Erythroblast (primary cell): ENCODE data around the gene HOXA6.

Source experiments
- GATA1 ChIP-seq: IDR thresholded peaks from 2 replicates; pipeline ENCODE4 v1.6.1; 2011; ENCODE audit warnings: low read depth, mild to moderate bottlenecking, control low read depth, low read length, moderate library complexity
- POLR2A ChIP-seq: IDR thresholded peaks from 2 replicates; pipeline ENCODE4 v1.6.1; 2011; ENCODE audit warnings: mild to moderate bottlenecking, low read length

DNA sequence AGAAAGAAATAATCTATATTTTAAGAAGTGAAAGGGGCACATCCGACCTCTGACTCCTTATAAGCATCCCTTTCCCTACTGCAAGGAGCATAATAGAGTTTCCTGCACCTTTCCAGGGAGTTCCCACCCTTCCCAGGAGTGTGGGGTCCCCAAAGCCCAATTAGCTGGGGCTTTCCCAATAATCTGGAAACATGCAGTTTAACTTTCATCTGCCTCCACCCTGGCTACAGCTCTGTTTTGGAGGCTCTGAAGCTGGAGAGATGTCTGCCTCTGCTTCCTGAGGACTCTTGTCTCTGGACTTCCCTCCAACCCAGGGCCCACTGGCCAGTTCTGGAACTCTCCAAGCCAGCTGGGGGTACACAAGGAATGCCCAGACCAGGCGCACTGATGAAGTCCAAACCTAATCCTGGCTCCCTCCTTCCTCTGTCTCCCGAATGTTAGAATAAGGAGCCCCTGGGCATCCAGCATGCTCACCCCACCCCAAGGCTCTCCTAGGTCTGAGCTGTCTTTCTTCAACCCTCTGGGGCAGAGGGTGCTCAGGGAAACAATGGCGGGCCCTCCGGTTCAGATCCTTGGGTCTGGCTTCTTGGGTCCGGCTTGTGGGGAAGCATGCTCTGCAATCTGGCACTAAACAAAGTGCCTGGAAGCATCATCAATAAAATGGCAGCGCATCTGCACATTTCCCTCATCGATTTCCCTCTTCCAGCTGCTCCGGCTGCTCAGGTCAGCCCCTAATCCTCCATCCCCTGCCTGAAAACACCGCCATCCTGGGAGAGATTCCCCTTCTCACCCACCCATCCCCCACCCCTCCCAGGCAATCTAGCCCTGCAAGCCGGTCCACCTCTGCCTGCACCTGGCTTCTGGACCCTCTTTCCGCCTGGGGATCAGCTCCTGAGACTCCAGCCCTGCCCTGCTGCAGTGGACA lies 30.4 kb downstream of the HOXA6 start:
- no peak for TF ChIP-seq POLR2A
- TF ChIP-seq GATA1 = no peak
